HG03025 (cell line): Measurements from ENCODE around the gene ABTB2.
"Not testable (repeated sequence)": the region's sequence is repeated elsewhere in the genome, so short reads cannot be mapped to it uniquely, and the experiment has no call there.

Source experiments
- ATAC-seq: cut with Tn5 transposase; IDR thresholded peaks from one replicate; pipeline ENCODE4 v1.9.1; 2021; ENCODE audit warnings: mild to moderate bottlenecking, moderate library complexity; ENCODE audit not compliant: unreplicated experiment, low FRiP score

The ABTB2 gene

DNA sequence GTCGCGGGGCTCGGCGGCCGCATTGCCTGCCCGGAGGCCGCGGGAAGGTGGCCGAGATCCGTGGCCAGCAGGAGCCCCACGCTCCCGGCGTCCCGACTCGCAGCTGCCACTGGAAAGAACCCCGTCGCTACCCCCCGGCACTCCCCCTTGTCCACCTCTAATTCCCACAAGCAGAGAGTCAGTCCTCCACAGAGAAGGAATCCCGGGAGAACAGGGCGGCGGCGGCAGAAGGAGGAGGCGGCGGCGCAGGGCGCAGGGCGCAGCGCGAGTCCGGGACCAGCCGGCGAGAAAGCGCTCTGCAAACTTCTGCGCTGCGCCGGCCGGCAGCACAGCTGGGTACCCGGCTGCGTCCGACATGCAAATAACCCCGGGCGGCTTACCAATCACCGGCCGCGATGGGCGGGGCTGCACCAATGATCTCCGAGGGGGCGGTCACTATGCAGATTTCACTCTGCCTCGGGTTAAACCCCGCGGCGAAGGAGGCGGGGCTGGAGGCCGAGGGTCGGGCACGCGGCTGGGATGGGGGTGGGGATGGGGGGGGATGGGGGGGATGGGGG is at the start of gene ABTB2:
TSS of gene ABTB2 (minus strand) at position 310 of the 557 bp plus-strand sequence.
- peak; percentile 84 for ATAC-seq

DNA sequence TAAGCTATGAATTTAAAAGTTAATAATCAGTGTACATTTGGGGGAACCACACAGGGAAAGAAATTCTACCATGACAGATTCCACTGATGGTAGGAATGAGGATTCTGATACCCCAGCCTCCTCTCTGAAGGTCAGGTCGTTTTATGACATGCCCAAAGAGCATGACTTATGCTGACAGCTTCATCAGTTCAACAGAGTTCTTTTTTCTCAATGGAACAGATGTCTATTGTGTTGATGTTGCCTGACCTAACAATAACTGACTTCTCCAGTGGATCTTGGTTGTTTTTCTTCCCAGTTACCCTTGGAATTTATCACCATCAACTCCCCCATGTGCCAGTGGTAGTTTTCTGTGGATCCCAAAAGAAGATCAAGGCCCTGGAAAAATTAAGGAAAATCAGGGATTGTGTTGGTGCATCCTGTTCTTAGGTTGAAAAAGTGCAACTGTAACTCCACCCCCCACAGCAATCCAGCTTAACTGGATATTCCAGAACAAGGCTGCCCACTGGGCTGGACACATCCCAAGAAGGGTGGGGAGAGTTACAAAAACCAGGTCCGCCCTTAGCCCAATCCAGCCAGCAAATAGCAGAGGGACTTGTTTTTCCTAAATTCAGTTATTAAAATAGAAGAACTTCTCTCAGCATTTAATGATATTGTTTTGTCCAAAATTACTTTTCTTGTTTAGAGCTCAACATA is 49.5 kb upstream of the ABTB2 start:
- ATAC-seq, result no peak

DNA sequence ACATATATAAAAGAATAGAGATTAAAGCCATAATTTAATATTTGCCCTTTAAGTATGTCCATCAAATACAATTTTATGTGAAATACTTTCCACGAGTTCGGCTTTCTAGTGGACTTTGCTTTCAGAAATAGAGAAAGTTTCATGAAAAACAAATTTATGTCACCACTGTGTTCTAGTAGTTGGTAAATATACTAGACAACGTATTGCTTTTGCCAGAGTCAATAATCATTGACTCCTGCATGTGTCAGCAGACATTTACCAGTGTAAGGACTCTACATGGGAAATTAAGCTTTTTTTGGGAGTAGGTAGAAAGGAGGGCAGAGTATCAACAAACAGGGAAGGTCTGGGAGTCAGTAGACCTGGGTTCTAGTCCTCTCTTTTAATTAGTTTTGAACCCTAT is 48.6 kb upstream of the ABTB2 start:
- ATAC-seq, result no peak

DNA sequence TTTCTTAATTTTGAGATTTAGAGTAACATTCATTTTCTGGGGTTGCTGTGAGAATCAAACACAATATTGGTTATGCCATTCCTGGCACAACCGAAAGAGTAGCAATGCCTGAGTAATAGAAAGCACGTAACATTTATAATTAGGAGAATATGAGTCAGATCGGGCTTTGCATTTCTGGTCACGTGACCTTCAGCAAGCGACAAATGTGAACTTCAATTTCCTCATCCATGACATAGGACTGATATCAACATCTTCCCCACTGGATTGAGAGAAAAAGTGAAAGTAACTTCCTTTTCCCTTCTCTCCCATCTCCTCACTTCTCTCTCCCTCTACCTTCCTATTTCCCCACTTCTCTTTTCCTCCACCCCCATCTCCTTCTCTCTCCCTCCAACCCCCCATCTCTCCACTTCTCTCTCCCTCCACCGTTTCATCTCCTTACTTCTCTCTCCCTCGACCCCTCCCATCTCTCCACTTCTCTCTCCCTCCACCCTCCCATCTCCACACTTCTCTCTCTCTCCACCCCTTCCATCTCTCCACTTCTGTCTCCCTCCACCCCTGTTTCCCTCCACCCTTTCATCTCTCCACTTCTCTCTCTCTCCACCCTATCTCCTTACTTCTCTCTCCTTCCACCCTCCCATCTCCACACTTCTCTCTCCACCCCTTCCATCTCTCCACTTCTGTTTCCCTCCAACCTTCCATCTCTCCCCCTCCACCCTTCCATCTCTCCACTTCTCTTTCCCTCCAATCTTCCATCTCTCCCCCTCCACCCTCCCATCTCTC is 47.5 kb upstream of the ABTB2 start:
- ATAC-seq, result no peak

DNA sequence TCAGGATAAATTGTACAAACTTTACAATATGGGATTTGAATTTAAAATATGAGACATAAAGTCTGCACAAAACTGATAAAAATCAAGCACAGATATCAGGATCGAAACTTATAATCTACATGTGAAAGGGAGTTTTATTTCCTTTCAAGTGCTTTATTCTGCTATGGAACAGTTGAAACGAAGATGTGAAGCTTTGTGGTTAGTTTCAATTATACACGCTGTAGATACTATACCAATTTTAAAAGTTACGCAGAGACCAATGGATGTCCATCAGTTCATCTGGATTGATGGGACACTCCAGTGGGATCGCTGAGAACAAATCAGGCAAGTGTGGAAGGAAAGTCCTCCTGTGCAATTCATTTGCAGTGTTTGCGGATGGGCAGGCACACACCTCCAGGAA is 46.5 kb upstream of the ABTB2 start:
- no peak for ATAC-seq

DNA sequence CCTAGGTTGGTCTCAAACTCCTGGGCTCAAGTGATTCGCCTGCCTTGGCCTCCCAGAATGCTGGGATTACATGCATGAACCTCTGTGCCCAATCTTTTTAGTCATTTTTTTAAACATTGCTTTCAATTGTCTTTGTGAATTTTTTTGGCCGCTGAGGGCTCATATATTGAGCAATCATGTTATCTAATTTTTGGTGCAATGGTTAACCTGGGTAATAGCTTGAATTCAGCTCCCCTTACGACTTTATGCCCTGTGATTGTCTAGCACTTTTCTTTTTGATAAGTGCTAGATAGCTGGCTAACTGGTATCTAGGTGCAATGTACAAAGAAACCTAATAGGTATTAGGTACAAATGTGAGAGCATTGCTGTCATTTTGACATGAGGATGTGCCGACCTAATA is 45.6 kb upstream of the ABTB2 start:
- no peak for ATAC-seq

DNA sequence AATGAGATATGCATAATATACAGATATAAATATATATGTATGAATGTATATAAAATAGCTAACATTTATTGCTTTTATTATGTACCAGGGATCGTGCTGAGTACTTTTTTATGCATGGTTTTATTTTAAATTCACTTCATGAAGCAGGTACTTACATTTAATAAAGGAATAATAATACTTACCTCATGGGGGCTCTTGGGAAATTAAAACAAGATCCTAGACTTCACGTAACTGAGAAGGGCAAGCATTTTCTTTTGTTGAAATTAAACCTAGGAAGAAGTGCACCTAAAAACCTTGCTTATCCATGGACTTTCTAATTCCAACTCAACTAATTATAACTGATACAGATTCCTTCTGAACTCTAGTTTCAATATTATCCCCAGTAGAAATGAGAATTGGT is 40.0 kb upstream of the ABTB2 start:
- no peak for ATAC-seq

DNA sequence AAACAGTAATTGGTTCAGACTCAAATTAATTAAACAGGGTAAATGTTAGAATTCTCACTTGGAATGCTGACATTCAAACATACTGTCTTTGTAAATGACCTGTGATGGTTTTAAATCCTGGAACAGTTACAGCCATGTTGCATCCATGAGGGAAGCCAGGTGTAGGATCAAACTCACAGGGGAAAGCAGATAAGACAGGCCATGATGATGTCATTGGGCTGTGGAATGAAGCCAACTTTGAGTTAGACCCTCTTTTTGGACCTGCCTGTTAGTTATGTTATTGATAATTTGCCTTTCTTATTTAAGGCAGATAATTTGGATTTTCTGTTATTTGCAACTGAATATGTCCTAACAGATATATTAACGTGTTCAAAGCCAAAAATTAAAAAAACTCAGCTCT is 39.3 kb upstream of the ABTB2 start:
- no peak for ATAC-seq

DNA sequence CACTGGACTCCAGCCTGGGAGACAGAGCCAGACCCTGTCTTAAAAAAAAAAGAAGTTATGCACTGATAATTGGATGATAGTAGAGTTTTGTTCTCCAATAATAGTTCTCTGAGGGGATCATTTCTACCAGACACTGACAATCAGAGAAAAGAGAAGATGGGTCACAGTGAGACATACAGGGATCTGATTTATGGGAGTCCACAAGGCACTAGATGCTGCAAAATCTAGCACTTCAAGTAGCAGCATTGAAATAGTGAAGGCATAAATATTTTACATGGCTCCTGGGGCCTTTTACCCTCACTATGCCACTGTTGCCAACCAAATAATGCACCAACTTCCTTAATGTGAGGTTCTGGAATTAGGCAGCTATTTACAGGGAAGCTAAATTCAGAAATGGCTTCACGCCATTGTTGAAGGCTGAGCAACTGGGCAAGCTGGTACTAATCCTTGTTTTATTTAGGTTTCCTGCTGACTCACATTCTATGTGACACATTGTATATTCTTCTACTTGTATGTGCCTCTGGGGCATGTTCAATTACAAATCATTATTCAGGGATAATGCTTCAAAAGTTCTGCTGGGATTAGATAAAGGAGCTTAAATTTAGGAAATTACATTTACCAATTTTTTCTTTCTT is 38.2 kb upstream of the ABTB2 start:
- ATAC-seq, result no peak

DNA sequence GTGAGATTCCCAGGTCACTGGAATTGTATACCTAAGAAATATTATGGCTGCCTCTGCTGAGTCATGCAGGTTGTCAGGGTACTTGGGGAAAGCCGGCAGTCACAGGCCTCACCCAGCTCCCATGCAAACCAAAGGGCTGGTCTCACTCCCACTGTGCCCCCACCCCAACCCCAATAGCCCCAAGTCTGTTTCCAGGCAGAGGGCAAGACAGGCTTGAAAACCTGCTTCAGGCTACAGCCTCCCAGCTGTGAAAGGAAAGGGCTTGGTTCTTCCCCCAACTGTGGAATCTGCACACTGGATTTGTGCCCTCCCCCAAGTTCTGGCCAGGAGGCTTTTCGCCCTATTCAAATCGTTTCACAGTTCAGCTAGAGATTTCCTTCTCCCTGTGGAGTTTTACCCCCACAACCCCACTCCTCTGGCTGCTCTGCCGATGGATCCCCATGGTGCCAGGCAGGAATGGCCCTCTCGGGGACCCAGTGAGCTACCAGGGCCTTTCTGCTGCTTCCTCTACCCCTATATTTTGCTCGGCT is 37.0 kb upstream of the ABTB2 start:
- no peak for ATAC-seq

DNA sequence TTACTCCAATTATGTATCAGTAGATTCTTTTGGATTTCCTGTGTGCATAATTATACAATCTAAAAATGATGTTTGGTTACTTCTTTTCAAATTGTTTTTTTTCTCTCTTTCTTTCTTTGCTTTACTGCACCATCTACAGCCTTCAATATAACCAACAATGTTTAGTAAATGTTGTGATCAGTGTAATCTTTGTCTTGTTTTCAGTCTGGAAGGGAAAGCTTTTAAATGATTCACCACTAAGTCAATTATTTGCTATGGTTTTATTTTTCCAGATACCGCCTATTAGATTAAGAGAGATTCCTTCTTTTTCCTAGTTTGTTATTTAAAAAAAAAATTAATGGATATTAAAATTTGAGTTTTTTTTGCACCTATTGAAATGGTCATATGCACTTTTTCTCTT is 29.8 kb upstream of the ABTB2 start:
- no peak for ATAC-seq

DNA sequence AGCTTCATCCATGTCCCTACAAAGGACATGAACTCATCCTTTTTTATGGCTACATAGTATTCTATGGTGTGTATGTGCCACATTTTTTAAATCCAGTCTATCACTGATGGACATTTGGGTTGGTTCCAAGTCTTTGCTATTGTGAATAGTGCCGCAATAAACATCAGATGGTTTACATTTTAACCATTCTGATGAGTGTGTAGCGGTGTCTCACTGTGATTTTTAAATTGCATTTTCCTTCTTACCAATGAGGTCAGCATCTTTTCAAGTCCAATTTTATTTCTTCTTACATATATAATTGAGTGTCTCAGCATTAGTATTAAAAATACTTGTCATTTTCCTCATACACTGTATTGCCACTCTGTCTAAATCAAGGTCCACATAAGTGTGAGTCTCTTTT is 28.5 kb upstream of the ABTB2 start:
- not testable (repeated sequence) for ATAC-seq

DNA sequence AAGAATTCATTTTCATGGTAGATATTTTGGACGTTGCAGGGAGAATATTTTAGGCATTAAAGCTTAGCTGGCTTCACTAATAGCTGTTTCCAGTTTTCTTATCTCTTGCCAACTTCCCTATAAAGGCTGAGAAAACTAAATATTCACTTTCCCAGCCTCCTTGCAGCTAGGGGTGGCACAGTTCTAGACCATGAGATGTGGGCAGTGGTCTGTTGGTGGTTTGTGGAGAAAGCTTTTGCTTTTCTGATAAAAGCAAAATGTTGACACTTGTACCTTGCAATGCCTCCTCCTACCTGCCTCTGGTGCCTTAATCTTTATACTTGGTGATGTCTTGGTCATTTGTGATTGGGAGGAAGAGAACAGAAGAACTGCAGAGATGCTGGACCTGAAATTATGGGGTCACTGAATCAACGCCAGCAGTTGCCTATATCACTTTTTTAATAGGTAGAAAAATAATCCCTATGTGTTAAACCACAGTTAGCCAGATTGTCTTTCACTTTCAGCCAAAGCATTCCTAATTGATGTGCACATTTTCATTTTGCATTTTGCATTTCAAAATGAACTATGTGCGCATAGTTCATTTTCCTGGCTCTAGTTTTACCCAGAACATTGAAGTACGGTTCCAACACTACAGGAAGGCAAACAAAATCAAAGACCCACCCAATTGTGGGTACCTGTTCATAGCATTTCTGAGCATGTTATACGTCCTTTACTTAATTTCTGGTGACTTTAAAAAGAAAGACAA is 24.9 kb upstream of the ABTB2 start:
- no peak for ATAC-seq

DNA sequence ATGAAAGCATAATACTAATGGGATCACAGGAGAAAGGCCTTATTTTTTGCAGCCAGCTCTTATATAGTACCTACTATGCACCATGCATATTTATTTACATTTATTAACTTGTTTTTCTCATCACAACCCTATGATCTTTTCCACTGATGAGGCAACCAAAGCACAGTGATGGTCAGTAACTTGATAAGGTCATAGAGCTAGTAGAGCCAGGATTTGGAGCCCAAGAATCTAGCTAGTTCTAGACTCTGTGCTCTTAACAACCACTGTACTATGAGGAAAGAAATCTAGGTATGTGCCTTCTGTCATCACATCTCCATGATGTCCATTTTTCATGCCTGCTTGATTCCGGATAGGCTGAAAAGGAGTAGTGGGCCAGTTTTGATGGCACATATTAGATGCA is 24.0 kb upstream of the ABTB2 start:
- ATAC-seq, result no peak

DNA sequence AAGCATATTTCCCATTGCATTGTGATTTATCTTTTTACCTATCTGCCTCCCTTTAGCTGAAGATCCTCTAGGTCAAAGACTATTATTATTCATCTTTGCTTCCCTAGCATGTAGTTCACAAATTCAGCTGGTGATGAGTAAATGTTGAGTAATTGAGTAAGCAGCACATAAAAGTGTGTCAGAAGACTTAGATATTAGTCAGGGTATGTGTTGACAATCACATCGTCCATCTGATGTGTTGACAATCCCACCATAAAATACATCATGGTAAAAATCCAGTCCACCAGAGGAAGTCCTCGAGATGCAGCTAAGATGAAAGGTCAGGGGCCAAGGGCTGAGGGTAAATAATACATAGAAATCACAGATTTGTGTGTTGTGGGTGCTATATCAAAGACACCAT is 22.9 kb upstream of the ABTB2 start:
- no peak for ATAC-seq

DNA sequence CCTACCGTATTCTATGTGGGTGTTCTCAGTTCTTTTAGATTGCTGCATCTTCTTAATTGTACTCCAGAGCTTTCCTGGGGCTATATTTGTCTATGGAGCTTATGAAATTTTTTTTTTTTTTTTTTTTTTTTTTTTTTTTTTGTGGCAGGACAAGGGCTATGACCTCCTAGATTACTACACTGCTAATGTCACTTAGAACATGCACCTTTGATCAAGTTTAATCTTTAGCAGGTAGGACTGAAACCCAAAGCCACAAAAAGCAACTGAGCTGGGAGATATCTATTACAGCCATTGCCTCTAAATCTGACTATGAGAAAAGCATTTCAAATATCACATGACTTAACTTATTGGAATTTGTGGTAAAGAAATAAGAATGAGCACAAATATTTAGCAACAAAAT is 21.7 kb upstream of the ABTB2 start:
- no peak for ATAC-seq

DNA sequence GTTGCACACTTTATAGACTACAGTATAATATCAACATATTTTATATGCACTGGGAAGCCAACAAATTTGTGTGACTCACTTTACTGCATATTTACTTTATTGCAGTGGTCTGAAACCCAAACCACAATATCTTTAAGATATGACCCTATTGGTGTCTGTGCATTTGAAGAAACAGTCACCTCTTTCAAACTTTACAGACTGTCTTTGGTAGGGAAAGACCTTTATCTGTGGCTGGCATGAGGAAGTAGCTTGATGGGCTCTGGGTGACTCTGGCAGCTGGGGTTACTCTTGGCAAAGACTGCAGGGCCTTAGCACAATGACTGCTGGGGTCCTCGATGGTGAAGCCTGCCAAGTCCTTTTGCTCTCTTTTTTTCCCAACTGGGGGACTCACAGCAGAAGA is 21.3 kb upstream of the ABTB2 start:
- ATAC-seq, result no peak

DNA sequence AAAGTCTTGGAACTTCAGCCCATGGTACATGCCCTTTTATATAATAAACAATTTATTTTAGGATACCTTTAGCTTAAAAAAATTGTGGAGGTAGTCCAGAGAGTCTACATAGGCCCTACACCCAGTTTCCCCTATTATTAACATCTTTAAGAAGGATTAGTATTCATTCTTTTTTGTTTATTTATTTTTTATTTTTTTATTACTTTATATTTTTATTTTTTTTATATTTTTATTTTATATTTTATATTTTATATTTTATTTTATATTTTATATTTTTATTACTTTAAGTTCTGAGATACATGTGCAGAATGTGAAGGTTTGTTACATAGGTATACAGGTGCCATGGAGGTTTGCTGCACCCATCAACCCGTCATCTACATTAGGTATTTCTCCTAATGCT is 15.9 kb upstream of the ABTB2 start:
- no peak for ATAC-seq

DNA sequence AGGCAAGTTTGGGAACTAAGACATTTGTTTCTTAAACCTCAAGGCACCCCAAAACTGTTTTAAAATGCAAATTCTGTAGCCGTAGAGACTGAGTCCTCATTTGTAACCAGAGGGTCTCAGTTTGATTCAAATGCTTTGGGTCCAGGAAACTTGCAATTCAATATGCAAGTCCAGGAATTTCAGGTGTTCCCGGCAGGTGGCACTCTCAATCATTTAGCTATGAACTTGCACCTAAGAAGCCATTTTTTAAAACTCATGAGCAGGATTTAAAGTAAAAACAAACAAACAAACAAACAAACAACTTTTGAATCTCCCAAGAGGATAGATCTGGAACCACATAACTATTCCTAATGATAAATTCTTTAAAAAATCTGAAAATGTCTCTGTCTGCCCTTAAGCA is 8.7 kb upstream of the ABTB2 start:
- no peak for ATAC-seq

DNA sequence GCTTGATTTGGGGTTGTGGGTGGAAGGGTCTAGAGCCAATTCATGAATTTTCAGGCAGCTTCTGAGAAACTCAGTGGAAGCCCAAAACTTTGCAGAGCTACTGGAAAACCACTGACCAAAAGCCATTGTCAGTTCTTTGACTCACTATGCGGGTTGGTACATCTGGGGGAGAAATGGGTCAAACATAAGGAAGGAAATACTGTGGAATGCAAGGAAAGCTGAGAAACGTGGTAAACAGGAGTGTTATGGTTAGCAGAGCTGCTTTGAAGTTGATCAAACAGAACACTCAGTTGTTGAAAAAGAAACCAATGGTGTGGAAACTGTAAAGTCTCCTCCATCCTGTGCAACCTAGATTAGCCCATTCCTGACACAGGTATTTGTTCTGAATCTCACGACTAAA is 6.3 kb upstream of the ABTB2 start:
- ATAC-seq, result no peak
